ENCODE results near the gene LCE1A.

DNA sequence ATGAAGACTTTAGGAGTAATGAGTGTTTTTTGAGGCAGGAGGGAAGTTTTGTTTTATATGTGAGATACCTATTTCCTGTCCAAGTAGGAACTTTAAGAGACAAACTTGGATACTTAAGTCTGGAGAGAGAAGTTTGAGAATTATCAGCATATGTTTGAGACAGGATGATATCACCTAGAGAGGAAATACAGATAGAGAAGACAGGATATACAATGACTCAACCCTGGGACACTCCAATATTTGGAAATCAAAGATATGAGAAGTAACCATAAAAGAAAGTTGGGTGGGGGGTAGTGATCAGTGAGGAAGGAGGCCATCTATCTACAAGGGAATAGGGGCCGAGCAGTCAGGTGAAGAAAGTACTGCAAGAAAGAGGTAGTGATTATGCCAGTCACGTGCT, 39.0 kb downstream of the LCE1A start:
- TF ChIP-seq CTCF (conservative IDR thresholded peaks at IDR 0.05; ENCODE audit: low read depth, low read length): no peak
- TF ChIP-seq EZH2 (IDR thresholded peaks at IDR 0.05; ENCODE audit: borderline replicate concordance, low read depth, low read length, poor library complexity, severe bottlenecking): no peak

Data from A673 (cell line).